ENCODE results near the gene KLHL40.
"Not testable (repeated sequence)": the region's sequence is repeated elsewhere in the genome, so short reads cannot be mapped to it uniquely, and the experiment has no call there.

KLHL40 gene

GRCh38 chr3:42705058-42705767 lies 19.9 kb downstream of the KLHL40 start:
- DNase-seq: no peak

DNA sequence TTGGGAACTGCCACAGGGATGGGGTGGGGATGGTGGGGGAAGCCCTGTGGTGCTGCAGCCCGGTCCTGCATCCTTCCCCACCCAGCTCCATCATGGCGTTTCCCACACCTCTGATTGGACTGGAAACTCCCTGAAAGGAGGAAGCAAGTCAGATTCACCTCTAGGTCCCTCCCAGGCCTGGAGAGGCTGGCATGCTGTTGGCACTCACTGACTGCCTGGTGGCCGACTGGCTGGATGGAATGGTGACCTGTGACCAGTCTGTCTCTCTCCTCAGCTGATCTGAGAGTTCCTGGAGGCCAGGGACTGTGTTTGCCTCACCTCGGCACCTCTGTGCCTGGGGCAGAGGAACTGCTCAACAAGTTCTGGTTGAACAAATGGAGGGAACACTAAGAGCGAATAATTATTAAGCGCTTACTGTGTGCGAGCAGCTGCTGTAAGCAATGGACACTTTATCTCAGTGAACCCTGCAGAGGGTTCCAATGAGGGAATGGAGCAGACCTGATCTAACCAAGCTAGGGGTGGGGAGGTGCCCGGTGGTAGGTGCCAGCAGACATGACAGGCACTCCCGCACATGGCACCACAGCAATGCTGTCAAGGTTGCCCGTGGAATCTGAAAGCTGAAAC lies 20.7 kb downstream of the KLHL40 start:
- DNase-seq: no peak

GRCh38 chr3:42706721-42707619 lies 21.6 kb downstream of the KLHL40 start:
- DNase-seq: no peak

DNA sequence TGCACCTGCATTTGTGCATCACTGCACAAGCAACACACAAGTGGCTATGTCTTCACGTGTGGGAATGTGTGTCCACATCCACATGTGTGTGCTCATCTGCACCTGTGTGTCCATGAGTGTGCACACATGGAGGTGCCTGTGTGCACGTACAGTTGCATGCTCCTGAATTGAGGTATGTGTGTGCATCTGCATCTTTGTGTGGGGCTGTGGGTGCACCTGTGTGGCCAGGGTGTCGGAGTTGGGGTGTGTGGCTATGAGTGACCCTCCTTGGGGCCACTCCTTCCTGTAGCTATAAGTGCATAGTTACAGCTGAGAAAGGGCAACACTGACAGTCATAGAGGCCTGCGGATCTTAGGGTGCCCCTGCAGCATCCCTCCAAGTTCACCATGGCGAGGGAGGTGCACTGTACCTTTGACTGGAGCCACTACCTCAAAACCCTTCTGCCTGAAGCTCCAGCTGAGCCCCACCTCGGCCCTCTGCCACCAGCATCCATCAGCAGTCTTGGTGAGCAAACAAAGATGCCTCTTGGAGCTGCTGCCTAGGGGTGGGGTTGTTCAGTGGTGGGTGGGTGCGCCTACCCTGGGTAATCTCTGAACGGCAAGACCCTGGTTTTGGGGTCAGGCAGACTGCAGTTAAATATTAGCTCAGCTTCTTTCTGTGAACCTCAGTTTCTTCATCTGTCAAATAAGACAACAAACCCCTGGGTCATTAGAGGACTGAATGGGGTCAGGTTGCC lies 22.5 kb downstream of the KLHL40 start:
- no peak for DNase-seq

GRCh38 chr3:42708611-42709151 lies 23.3 kb downstream of the KLHL40 start:
- DNase-seq: no peak

DNA sequence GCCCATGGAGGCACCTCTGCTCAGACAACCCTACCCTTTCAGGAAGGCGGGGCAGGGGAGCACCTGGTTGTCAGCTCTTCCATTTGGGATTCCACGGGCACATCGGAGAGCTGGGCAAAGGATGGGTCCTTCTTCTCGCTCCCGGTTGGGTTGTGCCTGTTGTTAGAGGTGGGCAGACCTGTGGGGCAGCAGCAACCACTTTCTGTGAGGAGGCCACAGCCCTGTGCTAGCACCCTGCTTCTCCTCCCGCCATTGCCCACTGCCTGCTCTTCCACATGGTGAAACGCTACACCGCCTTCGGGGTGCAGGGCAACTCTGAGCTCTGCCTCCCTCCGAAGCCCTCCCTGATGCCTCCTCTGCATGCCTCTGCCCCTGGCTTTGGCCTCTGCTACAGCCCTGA lies 24.3 kb downstream of the KLHL40 start:
- DNase-seq: no peak

DNA sequence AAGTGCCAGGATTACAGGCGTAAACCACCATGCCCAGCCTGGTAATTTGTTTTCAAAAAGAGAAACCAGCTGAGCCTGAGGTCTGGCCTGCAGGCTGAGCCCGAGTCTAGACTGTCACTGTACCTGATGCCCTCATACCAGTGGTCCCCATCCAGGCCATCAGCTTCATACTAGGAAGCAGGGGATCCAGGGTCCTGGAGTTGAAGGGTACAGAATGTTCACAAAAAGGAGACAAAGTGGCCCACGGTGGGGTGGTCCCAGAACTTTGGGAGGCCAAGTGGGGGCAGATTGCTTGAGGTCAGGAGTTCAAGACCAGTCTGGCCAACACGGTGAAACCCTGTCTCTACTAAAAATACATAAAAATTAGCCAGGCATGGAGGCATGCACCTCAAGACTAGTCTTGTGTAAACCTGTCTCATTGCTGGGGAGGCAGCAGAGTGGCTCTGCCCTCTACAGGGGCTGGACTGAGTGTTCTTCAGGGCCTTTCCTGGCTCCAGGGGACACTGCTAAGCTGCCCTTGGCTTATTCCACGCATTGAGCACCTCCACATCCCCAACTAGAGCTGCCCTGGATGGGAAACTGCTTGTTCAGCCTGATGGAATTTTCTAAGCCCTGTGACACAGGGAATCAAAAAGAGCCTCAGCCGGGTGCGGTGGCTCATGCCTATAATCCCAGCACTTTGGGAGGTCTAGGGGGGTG lies 25.1 kb downstream of the KLHL40 start:
- DNase-seq: no peak

GRCh38 chr3:42711491-42712343 lies 26.4 kb downstream of the KLHL40 start:
- DNase-seq: no peak

- DNase-seq: no peak
These were observed 27.0 kb downstream of the KLHL40 start for GRCh38 chr3:42712344-42712648.

GRCh38 chr3:42712688-42713372 lies 27.5 kb downstream of the KLHL40 start:
- no peak for DNase-seq

- DNase-seq: no peak
These were observed 28.4 kb downstream of the KLHL40 start for GRCh38 chr3:42713747-42714146.

- DNase-seq: no peak
These were observed 29.0 kb downstream of the KLHL40 start for GRCh38 chr3:42714171-42714852.

- no peak for DNase-seq
These were observed 32.0 kb downstream of the KLHL40 start for GRCh38 chr3:42717306-42717705.

- no peak for DNase-seq
These were observed 33.0 kb downstream of the KLHL40 start for GRCh38 chr3:42718338-42718737.

DNA sequence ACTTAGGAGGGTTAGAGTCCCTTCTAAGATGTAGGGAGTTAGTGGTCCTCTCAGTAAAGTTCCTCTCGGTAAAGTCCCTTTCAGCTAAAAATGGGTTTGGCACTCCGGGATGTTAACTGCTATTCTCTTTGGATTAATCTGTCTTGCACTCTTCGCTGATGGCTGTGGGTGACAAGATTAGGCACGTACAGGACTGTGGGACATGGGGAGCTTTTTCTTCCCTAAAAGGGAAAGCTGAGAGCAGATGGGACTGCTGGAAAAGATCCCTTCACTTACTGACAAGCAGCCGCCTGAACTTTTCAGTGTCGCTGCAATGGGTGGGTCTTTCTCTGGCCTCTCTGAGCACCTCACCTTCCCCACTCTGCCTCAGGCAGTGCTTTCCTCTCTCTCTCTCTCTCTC lies 33.7 kb downstream of the KLHL40 start:
- no peak for DNase-seq

DNA sequence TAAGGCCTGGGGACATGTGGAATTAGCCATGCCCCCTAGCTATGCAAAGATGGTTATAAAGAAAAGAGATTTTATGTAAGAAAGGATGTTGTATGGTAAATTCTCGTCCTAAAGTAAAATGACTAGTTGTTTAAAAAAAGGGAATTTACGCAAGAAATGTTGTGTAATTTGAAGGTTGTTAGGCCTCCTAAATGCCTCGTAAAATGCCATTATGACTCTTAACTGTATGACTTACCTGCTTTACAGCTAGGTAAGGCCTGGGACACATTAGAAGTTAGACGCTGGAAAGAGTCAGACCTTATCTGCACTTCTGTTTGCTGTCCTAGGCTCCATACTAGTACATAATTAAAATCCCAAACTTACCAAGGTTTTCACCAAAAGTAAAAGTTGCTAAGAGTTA lies 34.8 kb downstream of the KLHL40 start:
- no peak for DNase-seq

DNA sequence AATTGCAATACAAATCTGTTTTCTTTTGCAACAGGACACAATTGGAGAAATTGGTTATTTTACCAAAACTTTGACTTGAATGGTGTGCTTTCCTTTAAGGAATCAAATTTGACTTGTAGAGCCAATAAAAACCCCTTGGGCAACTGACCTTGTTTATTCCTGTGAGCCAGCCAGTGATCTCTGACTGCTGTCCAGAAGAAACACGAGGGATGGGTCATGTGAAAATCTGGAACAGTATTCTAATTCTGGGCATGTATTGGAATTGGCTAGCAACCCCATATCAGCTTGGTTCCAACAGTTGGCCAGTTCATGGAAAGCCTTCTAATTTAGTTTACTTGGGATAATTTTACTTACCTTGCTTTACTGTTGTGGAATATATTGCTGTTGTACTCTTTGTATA lies 36.4 kb downstream of the KLHL40 start:
- no peak for DNase-seq

GRCh38 chr3:42722442-42722841 lies 37.1 kb downstream of the KLHL40 start:
- not testable (repeated sequence) for DNase-seq

DNA sequence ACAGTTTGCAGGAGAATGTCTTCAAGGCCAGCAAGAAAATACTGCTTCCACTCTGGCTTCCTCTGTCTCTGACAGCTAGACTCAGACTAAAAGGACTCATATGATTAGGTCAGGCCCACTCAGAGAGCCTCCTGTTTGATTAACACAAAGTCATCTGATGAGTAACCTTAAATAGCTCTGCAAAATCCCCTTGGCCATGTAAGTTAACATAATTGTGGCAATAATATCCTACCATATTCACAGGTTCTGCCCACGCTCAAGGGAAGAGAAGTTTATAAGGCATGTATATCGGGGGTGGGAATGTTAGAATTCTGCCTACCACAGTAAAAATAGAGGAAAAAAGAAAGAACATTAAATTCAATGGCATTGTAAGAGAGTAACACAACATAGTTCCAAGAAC lies 37.9 kb downstream of the KLHL40 start:
- no peak for DNase-seq

GRCh38 chr3:42725454-42725853 lies 40.1 kb downstream of the KLHL40 start:
- DNase-seq: no peak

All from NK-92 treated with Interleukin-12 subunit alpha and Interleukin-12 subunit beta, amount 100 ng/mL, for 24 hours (cell line).